Epidermal melanocyte (primary cell): ENCODE results near the gene MFAP2.

Source experiments
- DNase-seq: peaks from one replicate; pipeline ENCODE4 v3.0.0; 2011; ENCODE audit warnings: low spot score; ENCODE audit not compliant: insufficient read length

Gene MFAP2

DNA sequence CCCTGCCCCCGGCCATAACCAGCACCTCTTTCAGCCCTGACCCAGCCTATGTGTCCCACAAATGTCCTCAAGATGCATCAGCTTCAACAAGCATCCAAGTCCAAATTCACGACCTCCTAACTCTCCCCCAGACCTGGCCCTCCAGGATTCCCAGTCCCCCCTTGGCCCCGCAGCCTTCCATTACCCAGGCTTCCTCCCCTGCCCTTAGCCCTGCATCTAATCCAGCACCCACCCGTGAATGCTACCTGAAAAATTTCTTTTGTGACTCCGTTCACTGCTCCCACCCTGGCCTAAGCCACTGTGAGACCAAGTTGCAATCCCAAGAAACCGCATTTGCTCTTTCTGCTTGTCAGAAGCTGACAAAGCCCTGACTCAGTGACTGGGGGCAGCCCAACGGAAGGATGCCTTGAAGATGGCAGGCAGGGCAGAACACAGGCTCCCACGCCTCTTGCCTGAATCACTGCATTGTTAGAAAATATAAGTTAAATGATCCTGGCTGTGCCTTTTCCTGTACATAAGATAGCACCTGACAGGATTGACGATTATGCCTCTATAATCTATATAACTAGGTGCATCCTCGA lies 939 bp upstream of the MFAP2 start:
- no peak for DNase-seq

DNA sequence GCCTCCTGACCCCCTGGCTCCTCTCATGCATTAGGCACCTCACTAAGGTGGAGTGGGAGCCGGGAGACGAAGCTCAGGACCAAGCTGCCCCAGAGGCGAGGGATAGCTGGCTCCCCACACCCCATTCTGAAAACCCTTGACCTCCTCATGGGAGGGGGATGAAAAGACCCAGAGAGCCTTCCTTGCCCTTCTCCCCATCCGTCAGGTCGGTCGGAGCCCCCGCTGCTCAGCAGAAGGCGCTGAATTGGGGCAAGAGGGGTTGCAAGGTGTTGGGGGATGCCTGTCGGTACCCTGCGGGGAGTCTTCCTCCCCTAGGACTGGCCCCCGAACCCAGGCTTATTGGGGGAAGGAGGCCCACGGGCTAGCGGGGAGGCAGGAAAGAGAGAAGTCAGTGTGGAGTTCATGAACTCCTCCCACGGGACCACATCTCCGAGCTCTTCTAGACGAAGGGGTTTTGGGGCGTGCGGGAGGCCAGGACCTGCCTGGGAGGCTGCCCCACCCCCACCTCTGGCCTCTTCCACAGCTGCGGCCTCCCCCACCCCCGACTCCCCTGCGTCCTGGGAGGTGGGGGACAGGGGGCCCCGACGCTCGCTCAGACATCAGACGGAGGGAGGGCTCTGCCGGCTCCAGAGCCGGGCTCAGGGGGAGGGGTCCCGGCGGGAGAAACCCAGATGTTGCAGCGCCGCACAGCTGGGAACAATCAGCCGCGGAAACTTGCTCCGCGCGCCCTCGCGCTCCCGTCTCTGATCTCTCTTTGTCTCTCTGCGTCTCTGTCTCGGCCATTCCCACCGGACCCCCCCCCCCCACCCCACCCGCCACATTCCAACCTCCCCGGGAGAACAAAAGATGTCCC lies 719 bp downstream of the MFAP2 start:
- DNase-seq: peak; percentile 33

DNA sequence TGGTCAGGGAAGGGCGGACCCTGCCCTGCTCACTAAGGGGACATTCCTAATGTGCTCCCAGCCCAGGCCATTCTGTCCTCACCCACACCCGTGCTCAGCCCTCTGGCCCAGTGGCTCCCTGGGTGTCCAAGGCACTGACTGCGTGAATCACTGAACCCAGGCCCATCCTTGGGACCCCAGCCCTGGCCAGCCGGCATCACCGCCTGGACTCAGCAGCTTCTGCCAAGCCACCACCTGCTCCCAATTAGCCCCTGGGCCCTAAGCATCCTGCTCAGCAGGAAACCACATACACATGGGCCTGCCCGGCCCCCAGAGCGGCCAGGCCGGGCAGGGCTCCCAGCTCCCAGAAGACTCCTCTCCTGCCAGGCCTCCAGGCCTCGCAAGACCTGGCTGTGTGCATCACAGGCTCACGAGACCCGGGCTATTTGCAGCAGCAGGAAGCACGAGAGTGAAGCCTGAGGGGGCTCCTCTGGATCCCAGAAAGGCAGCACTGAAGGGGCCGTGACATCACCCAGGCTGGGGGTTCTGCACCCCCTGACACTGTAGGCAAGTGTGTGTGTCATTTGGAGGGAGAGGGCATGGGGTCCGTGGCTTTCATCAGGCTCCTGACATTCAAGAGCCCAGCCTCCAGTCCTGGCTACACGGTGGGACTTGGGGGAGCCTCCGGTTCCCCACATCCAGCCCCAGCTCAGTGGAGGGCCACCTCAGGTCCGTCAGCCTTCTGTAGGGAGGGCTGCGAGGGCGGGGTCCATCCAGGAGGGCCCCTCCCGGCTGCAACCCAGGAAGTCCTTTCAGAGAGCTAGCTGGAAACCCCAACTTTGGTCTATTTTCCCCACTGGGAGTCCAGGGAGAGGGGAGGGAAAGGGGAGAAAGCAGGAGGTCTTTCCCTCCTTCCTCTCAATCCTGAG lies 1.6 kb downstream of the MFAP2 start:
- peak; percentile 99 for DNase-seq

DNA sequence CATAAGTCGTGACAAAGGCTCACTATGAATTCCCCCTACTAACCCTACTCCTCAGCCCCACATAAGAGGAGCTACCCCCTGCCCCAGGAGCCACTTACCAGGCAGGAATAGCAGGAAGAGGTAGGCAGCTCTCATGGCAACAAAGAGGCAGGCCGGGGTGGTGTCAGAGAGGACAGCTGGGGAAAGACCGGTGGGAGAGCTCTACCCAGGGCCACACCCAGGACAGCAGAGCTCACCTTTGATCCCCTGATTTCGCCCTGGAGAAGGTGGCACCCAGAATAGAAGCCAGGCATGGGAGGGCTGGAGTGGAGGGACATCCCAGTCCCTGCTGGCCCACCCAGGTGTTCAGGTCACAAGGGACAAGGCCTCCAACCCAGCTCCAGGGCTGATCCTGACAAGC lies 2.3 kb downstream of the MFAP2 start:
- no peak for DNase-seq

DNA sequence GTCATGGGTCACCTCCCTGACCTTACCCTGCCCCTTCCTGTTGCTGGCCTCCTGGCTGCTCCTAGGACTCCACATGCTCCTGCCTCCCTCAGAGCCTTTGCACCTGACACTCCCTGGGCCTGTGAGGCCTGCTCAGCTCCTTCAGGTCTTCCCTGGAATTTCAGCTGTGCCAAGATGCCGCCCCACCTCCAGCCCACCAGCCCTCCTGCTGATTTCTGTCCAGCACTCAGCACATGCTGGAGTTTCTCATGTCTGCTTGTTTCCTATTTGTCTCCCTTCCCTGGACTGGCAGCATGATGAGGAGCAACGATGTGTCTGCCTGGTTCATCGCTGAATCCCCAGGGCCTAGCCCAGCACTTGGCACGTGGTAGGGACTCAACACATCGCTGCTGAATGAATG lies 3.0 kb downstream of the MFAP2 start:
- no peak for DNase-seq

DNA sequence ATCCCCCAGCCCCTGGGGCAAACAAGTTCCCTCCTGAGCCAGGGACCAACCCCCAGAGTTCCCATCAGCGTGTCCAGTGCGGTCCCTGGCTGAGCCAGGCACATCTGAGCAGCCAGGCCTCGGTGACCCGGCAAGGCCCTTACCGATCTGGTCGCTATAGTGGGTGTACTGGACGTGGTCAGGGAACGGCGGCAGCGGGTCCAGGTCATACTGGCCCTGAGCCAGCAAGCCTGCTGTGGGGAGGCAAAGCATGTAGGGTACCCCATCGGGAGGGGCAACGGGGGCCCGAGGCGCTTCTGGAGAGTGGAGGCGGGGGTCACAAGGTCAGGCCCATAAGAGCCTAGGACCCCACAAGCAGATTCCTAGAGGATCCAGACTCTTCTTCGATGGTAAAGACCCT lies 3.5 kb downstream of the MFAP2 start:
- no peak for DNase-seq

DNA sequence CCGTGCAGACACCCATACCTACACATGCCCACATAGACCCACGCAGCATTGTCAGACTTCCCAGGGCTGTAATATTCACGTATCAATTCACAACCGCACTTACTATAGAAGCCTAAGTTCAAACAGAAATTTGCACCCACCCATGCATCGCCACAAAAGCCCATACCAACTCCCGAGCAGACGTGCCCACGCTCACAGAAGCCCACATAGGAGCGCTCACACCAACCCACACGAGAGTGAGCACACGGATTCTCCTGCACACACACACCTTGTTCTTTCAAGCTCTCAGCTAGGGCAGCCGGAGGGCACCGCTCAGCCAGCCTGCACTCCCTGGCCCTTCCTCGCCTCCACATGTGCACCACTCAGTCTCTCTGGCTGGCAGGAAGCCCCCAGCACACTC lies 4.6 kb downstream of the MFAP2 start:
- DNase-seq: no peak

DNA sequence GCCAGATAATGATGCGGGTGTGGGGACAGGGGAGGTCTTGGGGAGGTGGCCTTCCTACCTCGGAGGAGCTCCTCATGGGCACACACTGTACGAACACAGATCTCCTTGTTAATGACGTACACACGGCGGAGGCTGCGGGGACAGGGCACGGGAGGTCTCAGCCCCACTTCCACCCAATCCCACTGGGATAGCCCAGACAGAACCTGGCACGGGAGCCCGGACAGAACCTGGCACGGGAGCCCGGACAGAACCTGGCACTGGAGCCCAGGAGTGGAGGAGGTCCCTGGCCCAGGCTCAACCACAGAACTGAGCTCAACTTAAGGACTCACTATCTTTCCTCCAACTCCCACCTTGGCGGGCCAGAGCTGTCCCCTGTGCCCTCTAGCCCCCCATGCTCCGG lies 5.2 kb downstream of the MFAP2 start:
- no peak for DNase-seq

DNA sequence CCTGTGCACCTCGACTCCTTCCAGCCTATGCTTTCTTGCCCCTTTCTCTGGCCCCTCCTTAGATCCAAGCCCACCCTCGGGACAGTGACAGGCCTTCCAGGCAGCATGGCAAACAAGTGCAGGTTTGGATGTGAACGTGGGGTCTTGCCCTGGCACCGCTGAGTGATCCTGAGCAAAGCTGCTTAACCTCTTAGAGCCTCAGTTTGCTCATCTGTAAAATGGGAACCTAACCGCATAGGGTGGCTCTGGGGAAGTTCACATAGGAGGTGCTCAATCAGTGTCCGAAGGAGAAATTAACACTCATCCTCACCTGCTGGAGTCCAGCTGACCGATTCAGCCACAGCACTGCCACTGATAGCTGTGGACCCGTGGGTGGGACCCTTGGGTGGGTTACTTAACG lies 7.2 kb downstream of the MFAP2 start:
- no peak for DNase-seq

DNA sequence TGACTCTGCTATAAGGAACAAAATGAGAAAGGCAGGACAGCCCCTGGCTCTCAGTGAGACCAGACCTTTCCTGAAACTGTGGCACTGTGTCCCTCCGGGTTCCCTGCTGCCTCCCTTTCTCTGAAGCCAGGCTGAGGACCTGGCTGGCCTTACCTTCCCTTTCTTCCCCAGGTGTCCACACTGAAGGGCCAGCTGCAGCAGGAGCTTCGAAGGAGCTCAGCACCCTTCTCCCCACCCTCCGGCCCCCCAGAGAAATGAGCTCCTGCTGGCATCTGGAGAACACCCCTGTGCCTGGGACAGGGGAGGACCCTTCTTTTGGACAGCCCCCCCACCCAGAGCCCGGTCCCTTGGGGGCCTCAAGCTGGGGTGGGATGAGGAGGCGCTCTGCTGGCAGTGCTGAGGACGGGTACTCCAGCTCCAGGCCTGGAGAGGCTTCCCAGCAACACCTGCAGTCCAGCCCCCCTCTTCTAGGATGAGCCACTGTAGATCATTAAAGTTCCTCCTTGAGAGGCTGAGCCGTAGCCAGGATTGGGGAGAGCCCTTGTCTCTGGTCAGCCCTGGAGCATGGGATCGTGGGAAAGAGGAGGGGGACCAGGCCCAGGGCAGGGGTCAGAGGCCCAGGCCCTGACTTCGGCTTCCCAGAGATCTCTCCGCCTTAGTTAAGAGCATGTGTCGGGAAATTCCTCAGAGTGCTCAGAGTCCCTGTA lies 8.1 kb downstream of the MFAP2 start:
- no peak for DNase-seq

DNA sequence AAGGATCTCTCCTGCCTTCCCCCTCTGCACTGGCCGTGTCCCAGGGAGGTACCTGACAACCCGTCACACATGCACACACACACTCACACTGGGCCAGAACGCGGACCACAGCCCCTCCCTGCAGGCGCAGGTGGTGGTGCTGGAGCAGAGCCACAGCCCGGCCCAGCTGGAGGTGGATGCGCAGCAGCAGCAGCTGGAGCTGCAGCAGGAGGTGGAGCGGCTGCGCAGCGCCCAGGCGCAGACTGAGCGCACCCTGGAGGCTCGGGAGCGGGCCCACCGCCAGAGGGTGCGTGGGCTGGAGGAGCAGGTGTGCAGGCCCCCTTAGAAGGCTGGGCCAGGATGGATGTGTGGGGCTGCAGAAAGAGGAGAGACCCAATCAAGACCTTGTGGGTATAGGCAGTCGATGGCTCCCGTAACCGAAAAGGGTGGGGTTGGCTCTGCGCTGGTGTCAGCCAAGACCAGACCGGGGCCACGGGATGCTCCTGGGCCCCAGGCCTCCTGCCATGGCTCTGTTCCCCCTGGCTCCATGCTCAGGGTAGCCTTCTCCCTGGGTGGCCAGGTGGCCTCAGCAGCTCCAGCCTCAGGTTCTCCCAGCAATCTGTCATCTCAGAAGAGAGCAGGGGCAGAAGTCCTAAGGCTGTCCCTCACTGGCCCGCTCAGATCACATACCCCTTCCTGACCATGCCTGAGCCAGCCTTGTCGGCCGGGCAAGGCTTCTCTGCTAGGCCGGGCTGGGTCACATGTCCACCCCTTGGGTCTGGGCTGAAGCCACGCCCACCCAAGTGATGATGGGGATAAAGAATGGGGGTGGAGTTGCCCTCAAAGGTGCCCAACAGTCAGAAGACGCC lies 8.9 kb downstream of the MFAP2 start:
- DNase-seq: peak; percentile 76

DNA sequence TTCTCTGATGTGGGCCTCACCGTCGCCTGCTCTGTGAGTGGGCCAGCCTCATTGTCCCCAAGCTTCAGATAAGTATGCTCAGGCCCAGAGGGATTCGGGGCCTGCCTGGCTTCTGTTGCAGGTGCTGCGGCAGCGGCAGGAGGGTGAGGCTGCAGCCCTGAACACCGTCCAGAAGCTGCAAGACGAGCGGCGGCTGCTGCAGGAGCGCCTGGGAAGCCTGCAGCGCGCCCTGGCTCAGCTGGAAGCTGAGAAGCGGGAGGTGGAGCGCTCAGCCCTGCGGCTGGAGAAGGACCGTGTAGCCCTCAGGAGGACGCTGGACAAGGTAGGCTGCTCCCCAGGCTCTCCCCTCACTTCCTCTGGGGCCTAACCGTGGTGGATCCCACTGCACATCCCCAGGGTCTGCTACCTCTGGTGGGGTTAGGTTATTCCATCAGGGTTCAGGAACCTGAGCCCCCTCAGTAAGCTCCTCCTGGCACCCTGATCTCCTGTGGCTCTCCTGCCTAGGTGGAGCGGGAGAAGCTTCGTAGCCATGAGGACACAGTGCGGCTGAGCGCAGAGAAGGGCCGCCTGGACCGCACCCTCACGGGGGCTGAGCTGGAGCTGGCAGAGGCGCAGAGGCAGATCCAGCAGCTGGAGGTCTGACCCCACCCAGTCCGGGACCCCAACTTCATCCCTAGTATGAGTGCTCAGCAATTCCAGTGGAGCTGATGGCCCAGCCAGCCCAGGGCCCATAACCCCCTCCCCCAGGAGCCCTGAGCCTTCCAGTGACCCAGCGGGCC lies 10.1 kb downstream of the MFAP2 start:
- DNase-seq: no peak

DNA sequence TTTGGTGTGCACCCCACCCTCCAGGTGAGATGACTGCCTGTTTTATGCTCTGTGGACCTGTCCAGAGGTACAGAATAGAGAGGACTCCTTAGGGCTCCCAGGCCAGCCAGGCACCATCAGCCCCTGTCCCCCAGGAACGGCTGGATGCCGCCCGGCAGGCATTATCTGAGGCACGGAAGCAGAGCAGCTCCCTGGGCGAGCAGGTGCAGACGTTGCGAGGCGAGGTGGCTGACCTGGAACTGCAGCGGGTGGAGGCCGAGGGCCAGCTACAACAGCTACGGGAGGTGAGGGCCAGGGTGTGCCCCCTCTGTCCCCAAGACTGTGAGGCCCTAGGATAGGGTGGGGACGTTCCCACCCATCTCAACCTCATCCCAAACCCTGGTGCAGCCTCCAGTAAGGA lies 10.8 kb downstream of the MFAP2 start:
- DNase-seq: no peak

DNA sequence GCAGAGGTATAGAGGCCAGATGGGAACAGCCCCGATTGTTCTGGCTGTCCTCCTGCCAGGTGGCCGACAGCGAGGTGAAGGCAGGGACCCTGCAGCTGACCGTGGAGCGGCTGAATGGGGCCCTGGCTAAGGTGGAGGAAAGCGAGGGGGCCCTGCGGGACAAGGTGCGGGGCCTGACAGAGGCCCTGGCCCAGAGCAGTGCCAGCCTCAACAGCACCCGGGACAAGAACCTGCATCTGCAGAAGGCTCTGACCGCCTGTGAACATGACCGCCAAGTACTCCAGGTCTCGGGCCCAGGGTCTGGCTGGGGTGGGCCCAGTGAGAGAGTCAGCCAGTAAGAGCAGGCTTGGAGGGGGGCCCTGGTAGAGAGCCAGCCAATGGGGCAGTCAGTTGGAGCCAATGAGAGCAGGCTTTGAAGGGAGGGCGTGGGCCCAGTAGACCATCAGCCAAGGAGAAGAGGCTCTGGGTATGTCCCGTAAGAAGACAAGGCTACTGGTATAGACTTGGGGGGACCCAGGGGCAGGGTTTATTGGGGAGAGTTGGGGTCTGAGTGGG lies 11.3 kb downstream of the MFAP2 start:
- DNase-seq: no peak

DNA sequence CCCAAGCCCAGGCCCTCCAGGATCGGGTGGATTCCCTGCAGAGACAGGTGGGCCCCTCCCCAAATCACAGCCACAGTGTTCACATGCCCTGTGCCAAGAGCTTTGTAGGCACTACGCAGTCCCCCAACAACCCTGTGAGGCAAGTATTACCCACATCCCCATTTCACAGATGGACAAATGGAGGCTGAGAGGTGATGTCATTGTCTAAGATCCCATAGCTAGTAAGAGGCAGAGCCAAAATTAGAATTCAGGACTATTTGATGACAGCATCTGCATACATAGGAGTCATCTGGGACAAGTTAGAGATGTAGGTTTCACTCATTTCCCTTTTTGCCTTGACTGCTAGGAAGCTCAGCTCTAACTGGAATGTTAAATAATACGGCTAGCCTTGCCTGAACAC lies 12.0 kb downstream of the MFAP2 start:
- no peak for DNase-seq

DNA sequence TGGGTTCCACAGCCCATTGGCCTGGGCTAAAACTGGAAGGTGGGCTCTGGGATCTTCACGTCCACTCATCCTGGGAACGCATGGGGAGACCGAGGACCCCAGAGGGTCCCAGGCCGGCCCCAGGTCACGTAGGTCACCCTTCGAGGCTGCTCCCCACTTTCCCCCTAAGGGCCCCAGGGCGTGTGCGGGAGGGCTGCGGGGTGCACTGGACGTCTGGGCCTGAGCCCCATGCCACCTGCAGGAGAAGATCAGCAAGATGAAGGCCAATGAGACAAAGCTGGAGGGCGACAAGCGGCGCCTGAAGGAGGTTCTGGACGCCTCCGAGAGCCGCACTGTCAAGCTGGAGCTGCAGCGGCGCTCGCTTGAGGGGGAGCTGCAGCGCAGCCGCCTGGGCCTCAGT lies 12.5 kb downstream of the MFAP2 start:
- no peak for DNase-seq

DNA sequence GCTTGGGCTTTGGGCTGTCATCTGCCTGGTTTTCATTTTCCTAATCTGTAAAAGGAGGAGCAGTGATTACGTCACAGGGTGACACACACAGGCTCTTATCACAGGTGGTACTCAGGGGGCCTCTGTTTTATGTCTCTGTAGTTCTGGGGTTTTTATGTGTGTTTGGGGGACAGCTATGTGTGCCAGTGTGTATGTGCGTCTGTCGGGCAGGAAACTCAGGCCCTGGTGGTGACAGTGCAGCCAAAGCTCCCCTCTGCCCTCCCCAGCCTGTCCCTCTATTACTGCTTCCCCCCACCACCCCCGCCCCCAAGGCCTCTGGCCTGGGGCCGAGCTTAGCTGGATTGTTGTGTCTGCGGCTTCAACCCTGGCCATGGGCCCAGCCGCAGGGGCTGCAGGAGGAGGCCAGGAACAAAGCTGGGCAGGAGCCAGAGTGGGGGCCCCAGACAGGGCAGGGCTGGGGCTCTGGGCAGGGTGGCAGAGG lies 13.3 kb downstream of the MFAP2 start:
- no peak for DNase-seq

DNA sequence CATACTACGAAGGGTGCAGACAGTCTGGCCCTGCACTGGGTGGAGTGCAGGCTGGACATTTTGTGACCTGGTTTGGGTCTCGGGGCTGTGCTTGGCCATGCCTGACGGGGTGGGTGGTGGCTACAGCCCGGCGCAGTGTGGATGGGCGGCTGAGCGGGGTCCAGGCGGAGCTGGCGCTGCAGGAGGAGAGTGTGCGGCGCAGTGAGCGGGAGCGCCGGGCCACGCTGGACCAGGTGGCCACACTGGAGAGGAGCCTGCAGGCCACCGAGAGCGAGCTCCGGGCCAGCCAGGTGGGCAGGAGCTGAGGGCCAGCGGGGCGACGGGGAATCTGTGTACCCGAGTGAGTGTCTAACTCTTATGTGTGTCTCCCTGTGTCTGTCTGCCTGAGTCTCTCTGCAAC lies 14.1 kb downstream of the MFAP2 start:
- no peak for DNase-seq

DNA sequence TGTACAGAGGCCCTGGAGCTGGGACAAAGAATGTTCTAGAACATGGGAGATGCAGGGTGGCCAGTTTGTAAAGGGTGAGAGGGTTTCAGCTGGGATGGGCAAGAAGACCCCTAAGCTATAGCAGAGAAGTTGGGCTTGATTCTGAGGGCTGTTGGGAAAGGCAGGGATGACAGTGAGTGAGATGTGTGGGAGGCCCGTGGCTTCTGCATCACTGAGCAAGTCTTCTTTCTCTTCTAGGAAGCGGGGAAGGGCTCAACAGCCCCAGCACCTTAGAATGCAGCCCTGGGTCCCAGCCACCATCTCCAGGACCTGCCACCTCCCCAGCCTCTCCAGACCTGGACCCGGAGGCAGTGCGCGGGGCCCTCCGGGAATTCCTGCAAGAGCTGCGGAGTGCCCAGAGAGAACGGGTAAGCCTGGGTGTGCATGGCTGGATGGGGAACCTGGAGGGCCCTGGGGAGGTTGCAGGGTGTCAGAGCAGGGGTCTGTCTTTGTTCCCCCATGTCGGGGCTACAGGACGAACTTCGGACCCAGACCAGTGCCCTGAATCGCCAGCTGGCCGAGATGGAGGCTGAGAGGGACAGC lies 14.8 kb downstream of the MFAP2 start:
- DNase-seq: no peak
